ENCODE data around the gene ARHGAP18. TPM values are rescaled to one million over a fixed set of nuclear protein-coding genes. Genes with fewer than 3 reads are reported as not detected.

The ARHGAP18 gene
- total and polyA plus RNA-seq, 12 donors = 2.2 to 15.4 (median 4.1) TPM

DNA sequence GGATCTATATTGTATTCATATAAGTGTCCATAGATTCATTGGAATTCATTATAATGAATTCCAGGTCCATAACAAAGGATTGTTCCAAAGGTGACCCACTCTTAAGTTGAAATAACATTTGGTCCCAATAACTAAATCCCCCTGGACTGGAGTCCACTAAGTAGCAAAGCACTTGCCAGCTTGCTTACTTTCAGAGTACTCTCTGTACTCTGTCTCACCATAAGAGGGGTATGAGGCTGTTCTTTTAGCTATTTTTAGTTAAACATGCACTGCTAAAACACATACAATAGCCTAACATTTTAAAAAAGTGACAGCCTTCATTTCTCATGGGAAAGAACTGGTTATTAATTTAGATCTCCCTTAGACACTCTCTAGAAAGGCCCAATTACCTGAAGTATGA lies 16.7 kb upstream of the ARHGAP18 start:
- Histone ChIP-seq H3K4me3 (no peak overlapping the region), H3K27ac (no peak overlapping the region), H3K36me3 (no peaks in the 10 kb centered on the region), H3K4me1 (peaks cover 0 to 35% (median 0%) of the 10 kb centered on the region in 9 donors), H3K27me3 (no peaks in the 10 kb centered on the region), H3K9me3 (no peaks in the 10 kb centered on the region)
- TF ChIP-seq, protein P1, sequence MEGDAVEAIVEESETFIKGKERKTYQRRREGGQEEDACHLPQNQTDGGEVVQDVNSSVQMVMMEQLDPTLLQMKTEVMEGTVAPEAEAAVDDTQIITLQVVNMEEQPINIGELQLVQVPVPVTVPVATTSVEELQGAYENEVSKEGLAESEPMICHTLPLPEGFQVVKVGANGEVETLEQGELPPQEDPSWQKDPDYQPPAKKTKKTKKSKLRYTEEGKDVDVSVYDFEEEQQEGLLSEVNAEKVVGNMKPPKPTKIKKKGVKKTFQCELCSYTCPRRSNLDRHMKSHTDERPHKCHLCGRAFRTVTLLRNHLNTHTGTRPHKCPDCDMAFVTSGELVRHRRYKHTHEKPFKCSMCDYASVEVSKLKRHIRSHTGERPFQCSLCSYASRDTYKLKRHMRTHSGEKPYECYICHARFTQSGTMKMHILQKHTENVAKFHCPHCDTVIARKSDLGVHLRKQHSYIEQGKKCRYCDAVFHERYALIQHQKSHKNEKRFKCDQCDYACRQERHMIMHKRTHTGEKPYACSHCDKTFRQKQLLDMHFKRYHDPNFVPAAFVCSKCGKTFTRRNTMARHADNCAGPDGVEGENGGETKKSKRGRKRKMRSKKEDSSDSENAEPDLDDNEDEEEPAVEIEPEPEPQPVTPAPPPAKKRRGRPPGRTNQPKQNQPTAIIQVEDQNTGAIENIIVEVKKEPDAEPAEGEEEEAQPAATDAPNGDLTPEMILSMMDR (IDR thresholded peaks at IDR 0.05) = no peak
- intact Hi-C loops (cut with DNase I) = loop anchor here in 3 of 10 donors (5.0 to 10.0 kb wide), 4 partner anchors 52 to 124 kb away; no protein-coding TSS in a partner anchor
- peak in 1 of 8 donors; percentile 66 for ATAC-seq
- DNase-seq = no peak

DNA sequence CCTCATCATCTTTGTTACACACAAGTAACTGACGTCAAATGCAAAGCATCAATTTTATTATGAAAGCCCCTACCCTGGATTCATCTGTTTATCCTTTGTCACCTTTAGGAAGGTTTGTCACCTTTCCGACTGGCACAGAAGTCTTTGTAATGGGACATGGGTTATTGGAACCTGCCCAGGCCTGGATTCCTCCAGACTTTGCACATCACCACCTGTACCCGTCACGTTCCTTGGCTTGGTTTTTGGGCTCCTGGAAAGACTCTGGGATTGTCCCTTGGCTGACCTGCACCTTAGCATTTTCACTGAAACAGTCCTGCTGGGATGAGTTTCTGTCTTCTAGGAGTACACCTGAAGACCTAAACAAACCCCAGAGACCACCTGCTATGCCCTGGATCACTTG lies 15.4 kb upstream of the ARHGAP18 start:
- H3K4me3 ChIP-seq = no peak overlapping the region
- no peaks in the 10 kb centered on the region for H3K27me3 ChIP-seq
- H3K36me3 ChIP-seq = no peaks in the 10 kb centered on the region
- H3K9me3 ChIP-seq = no peaks in the 10 kb centered on the region
- TF ChIP-seq, protein P1 (IDR thresholded peaks at IDR 0.05) = no peak
- WGBS, 2 donors = 59 to 76% methylated on average over 4 of the region's 4 CpGs
- H3K4me1 ChIP-seq = peaks cover 0 to 35% (median 0%) of the 10 kb centered on the region in 9 donors
- no peak overlapping the region for H3K27ac ChIP-seq
- intact Hi-C loops (cut with DNase I) = loop anchor here in 3 of 10 donors (5.0 to 10.0 kb wide), 4 partner anchors 51 to 123 kb away; no protein-coding TSS in a partner anchor
- no peak for ATAC-seq
- DNase-seq = no peak

GRCh38 chr6:129719692-129720091 lies 9.7 kb upstream of the ARHGAP18 start:
- ATAC-seq (peak in 7 of 8 donors; percentile 27 to 79 (median 56)), DNase-seq (no peak)
- peak overlapping the region in 2 of 10 donors; percentile 4 to 15 for H3K27ac ChIP-seq
- intact Hi-C loops (cut with DNase I) = loop anchor here in 3 of 10 donors (10.0 kb wide), 3 partner anchors 45 to 115 kb away; no protein-coding TSS in a partner anchor
- TF ChIP-seq, protein P1 (IDR thresholded peaks at IDR 0.05) = no peak
- no peaks in the 10 kb centered on the region for H3K36me3 ChIP-seq
- H3K27me3 ChIP-seq = no peaks in the 10 kb centered on the region
- H3K4me1 ChIP-seq = peaks cover 0 to 26% (median under 1%) of the 10 kb centered on the region in 9 donors
- H3K9me3 ChIP-seq = no peaks in the 10 kb centered on the region
- no peak overlapping the region for H3K4me3 ChIP-seq
- 57 to 61% methylated on average over 3 of the region's 3 CpGs for WGBS, 2 donors

GRCh38 chr6:129717277-129717676 lies 7.3 kb upstream of the ARHGAP18 start:
- peaks cover 0 to 27% (median 8%) of the 10 kb centered on the region in 9 donors for H3K4me1 ChIP-seq
- TF ChIP-seq, protein P1 (IDR thresholded peaks at IDR 0.05) = no peak
- 67 to 80% methylated on average over 5 of the region's 5 CpGs for WGBS, 2 donors
- H3K27ac ChIP-seq = peak overlapping the region in 2 of 10 donors; percentile 6 to 29
- intact Hi-C loops (cut with DNase I) = loop anchor here in 1 of 10 donors (10.0 kb wide), 1 partner anchor 52 kb away; no protein-coding TSS in a partner anchor
- no peaks in the 10 kb centered on the region for H3K36me3 ChIP-seq
- H3K4me3 ChIP-seq = no peak overlapping the region
- no peaks in the 10 kb centered on the region for H3K9me3 ChIP-seq
- no peaks in the 10 kb centered on the region for H3K27me3 ChIP-seq
- DNase-seq (no peak), ATAC-seq (no peak)
